HG02870 (cell line): ENCODE data around the gene RNF115.
"Not testable (repeated sequence)": the region's sequence is repeated elsewhere in the genome, so short reads cannot be mapped to it uniquely, and the experiment has no call there.

ENCODE experiments used
- ATAC-seq: cut with Tn5 transposase; IDR thresholded peaks from one replicate; pipeline ENCODE4 v1.9.1; 2021; ENCODE audit warnings: mild to moderate bottlenecking, moderate library complexity; ENCODE audit not compliant: unreplicated experiment

RNF115 gene

GRCh38 chr1:145782272-145783099 lies 41.4 kb downstream of the RNF115 start:
- no peak for ATAC-seq

DNA sequence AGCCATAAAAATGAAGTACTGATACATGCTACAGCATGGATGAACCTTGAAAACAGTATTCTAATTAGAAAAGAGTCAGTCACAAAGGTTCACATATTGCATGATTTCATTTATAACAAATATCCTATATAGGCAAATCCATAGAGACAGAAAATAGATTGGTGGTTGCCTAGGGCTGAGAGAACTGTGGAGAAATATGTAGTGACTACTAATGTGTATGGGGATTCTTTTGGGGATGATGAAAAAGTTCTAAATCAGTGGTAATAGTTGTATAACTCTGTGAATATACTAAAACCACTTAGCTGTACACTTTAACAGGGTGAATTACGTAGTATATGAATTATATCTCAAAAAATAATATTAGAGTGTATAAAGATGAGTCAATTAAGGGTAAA lies 45.8 kb downstream of the RNF115 start:
- no peak for ATAC-seq

GRCh38 chr1:145777357-145778145 lies 46.3 kb downstream of the RNF115 start:
- ATAC-seq = no peak

DNA sequence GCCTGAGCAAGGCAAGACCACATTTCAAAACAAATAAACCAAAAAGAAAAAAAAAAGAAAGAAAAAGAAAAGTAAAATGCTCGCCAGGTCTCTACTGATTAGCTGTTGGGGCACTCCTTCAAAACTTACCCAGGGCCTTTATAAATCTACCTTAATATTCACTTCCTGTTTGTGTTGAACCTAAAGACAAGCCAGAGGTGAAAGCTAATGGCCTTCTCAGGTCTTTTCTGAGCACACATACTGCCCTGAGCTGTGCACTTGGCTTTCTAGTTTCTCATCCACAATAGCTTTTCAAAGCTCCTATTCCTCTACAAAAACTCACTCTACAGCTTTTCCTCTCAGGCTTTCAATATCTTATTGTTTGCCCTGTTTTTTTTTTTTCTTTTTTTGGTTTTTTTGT lies 50.5 kb downstream of the RNF115 start:
- no peak for ATAC-seq

GRCh38 chr1:145771056-145771455 lies 52.8 kb downstream of the RNF115 start:
- no peak for ATAC-seq

GRCh38 chr1:145768004-145768403 lies 55.9 kb downstream of the RNF115 start:
- not testable (repeated sequence) for ATAC-seq

- not testable (repeated sequence) for ATAC-seq
These were observed 57.0 kb downstream of the RNF115 start for GRCh38 chr1:145766926-145767325.

DNA sequence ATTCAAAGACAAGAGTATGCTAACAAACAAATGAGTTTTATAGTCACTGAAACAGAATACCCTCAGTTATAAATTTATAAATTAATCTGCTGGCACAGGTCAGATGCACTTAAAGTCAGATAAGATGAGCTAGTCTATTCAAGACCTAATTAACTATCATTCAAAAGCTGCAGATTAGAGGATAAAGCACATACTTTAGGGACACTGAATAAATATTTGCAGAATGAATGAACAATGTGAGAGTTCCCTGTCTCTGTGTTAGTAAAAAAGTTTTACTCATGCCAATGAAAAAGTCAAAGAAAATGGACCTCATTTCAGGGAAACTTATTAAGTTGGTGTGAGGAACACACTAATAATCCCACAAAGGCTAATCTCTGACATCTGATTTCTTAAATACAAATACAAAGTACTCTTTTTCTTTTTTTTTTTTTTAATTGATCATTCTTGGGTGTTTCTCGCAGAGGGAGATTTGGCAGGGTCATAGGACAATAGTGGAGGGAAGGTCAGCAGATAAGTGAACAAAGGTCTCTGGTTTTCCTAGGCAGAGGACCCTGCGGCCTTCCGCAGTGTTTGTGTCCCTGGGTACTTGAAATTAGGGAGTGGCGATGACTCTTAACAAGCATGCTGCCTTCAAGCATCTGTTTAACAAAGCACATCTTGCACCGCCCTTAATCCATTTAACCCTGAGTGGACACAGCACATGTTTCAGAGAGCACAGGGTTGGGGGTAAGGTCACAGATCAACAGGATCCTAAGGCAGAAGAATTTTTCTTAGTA lies 58.1 kb downstream of the RNF115 start:
- ATAC-seq = not testable (repeated sequence)

GRCh38 chr1:145765127-145765526 lies 58.8 kb downstream of the RNF115 start:
- not testable (repeated sequence) for ATAC-seq

GRCh38 chr1:145764231-145764940 lies 59.5 kb downstream of the RNF115 start:
- ATAC-seq = not testable (repeated sequence)

DNA sequence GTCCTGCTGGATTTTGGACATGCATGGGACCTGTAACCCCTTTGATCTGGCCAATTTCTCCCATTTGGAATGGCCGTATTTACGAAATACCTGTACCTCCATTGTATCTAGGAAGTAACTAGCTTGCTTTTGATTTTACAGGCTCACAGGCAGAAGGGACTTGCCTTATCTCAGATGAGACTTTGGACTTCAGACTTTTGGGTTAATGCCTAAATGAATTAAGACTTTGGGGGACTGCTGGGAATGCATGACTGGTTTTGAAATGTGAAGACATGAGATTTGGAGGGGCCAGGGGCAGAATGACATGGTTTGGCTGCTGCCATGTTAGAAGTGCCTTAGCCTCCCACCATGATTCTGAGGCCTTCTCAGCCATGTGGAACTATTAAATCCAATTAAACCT lies 61.9 kb downstream of the RNF115 start:
- ATAC-seq = not testable (repeated sequence)

GRCh38 chr1:145761498-145761897 lies 62.4 kb downstream of the RNF115 start:
- not testable (repeated sequence) for ATAC-seq

DNA sequence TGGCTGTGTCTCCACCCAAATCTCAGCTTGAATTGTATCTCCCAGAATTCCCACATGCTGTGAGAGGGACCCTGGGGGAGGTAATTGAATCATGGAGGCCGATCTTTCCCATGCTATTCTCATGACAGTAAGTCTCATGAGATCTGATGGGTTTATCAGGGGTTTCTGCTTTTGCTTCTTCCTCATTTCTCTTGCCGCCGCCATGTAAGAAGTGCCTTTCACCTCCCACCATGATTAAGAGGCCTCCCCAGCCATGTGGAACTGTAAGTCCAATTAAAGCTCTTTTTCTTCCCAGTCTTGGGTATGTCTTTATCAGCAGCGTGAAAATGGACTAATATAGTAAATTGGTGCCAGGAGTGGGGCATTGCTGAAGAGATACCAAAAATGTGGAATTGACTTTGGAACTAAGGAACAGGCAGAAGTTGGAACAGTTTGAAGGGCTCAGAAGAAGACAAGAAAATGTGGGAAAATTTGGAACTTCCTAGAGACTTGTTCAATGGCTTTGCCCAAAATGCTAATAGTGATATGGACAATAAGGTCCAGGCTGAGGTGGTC lies 63.4 kb downstream of the RNF115 start:
- ATAC-seq = not testable (repeated sequence)

- no peak for ATAC-seq
These were observed 64.2 kb downstream of the RNF115 start for GRCh38 chr1:145759721-145760120.

GRCh38 chr1:145758575-145758974 lies 65.3 kb downstream of the RNF115 start:
- no peak for ATAC-seq

DNA sequence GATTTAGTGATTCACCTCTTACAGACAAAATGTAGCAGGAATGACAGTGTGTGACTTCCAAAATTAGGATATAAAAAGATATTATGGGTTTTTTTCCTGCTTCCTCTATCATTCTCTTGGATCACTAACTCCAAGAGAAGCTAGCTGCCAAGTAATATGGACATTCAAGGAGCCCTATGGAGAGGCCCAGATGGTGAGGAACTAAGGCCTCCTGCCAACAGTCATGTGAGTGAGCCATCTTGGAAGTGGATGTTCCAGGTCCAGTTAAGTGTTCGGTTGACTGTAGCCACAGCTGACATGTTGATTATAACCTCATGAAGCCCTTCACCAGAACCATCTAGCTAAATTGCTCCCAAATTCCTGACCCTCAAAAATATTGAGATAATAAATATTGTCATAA lies 65.8 kb downstream of the RNF115 start:
- ATAC-seq = no peak

DNA sequence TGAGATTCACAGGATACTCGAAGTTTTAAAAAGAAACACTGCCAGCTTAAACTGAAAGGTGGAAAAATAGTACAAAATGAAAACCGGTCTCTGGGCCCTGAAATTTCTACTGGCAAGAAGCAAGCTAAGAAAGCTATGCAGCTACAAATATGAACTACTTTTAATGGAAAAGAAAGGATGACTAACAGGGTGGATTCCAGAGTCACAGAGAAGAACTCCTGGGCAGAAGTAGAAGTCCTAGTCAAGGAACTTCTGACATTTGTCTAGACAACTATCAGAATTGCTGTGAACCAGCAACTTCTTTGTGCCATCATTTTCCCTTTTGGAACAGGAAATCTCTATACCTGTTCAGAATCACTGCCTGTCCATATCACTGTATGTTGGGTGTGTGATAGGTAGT lies 66.5 kb downstream of the RNF115 start:
- ATAC-seq = no peak

GRCh38 chr1:145751491-145752037 lies 72.3 kb downstream of the RNF115 start:
- ATAC-seq = no peak

- ATAC-seq = no peak
These were observed 73.5 kb downstream of the RNF115 start for GRCh38 chr1:145750426-145750825.
